OCI-M2 (cell line): ENCODE data around the gene ELOVL6.
"Not testable (repeated sequence)": the region's sequence is repeated elsewhere in the genome, so short reads cannot be mapped to it uniquely, and the experiment has no call there.

Source experiments
- DNase-seq: peaks from one replicate; lab custom pipeline; 2025; ENCODE audit not compliant: unreplicated experiment; lab: John Stamatoyannopoulos, UW

The ELOVL6 gene

DNA sequence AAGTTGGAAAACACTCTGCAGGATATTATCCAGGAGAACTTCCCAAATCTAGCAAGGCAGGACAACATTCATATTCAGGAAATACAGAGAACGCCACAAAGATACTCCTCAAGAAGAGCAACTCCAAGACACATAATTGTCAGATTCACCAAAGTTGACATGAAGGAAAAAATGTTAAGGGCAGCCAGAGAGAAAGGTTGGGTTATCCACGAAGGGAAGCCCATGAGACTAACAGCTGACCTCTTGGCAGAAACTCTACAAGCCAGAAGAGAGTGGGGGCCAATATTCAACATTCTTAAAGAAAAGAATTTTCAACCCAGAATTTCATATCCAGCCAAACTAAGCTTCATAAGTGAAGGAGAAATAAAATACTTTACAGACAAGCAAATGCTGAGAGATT is 120.3 kb downstream of the ELOVL6 start:
- DNase-seq: not testable (repeated sequence)

DNA sequence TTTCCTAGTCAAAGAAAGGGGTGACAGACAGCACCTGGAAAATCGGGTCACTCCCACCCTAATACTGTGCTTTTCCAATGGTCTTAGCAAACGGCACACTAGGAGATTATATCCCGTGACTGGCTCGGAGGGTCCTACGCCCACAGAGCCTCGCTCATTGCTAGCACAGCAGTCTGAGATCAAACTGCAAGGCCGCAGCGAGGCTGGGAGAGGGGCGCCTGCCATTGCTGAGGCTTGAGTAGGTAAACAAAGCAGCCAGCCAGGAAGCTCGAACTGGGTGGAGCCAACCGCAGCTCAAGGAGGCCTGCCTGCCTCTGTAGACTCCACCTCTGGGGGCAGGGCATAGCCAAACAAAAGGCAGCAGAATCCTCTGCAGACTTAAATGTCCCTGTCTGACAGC is 121.6 kb downstream of the ELOVL6 start:
- not testable (repeated sequence) for DNase-seq

- no peak for DNase-seq
Observed at GRCh38 chr4:110075891-110076290, 122.5 kb downstream of the ELOVL6 start.

GRCh38 chr4:110075083-110075738 is 123.2 kb downstream of the ELOVL6 start:
- DNase-seq: no peak

DNA sequence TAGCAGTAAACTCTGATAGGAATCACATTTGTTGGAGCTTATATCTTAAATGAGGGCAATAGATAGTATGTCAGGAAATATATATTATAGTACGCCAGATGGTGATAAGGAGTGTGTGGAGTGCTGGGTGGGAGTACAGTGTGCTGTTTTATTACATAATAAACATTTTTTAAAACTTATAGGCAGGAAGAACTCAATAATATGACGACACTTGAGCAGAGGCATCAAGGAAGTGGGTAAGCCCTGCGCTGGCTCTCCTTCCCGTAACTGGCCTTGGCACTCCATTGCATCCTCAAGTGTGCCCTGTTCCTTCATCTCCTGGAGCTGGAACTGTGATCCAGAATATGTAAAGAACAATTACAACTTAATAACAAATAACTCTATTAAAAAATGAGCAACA is 123.8 kb downstream of the ELOVL6 start:
- DNase-seq: no peak

- no peak for DNase-seq
Observed at GRCh38 chr4:110073053-110073845, 125.2 kb downstream of the ELOVL6 start.

GRCh38 chr4:110071466-110071865 is 126.9 kb downstream of the ELOVL6 start:
- no peak for DNase-seq

DNA sequence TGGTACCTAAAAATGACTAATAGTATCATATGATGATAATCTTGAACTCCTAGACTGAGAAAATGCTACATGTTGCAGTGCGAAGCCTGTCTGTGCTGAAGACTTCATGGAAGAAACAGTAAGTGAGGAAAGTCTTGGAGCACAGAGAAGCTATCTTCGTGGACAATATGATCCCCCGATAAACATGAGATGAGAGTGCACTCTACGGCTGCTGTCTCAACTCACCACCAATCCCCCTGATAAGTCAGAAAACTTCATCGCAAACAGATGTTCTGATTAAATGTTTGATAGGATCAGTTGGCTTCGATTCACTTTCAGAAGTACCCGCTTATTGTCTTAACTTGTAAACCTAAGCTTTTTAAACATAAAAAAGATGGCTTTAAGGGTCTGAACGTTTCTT is 130.2 kb downstream of the ELOVL6 start:
- DNase-seq: no peak

DNA sequence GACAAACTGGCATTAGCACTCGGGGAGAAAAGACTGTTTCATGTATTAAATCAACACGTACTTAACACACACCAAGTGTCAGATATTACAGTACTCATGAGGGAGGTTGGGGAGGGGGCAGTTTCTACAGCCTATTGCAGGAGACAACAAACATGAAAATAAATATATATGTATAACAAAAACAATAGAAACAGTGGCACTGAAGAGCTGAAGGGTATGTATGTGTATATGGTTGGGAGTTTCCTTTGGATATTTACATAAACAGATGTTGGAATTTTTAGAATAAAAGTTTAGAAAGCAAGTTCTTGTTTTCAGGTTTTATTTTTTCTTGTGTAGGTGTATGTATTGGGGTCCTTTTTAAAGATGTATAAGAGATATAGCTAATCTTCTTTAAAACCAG is 133.5 kb downstream of the ELOVL6 start:
- no peak for DNase-seq

GRCh38 chr4:110064295-110064694 is 134.1 kb downstream of the ELOVL6 start:
- no peak for DNase-seq

DNA sequence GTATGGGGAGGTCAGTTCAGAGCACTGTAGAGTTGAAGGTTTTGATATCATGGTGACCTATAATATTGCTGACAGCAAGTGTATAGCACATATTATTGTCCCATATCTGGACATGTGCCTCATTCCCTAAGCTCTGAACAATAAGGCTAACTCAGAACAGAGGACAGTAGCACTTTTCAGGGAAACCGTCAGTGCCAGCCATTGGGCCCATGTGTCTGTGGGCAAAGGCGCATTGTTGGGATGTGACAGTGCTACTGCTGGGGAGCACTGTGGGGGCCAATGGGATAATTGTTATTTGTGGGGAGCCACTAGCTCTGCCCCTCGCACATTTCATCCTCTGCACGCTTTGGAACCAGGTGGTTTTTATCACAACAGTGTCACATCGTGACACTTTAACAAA is 136.2 kb downstream of the ELOVL6 start:
- no peak for DNase-seq

GRCh38 chr4:110061076-110061475 is 137.3 kb downstream of the ELOVL6 start:
- DNase-seq: no peak

- DNase-seq: no peak
Observed at GRCh38 chr4:110059556-110060191, 138.7 kb downstream of the ELOVL6 start.

DNA sequence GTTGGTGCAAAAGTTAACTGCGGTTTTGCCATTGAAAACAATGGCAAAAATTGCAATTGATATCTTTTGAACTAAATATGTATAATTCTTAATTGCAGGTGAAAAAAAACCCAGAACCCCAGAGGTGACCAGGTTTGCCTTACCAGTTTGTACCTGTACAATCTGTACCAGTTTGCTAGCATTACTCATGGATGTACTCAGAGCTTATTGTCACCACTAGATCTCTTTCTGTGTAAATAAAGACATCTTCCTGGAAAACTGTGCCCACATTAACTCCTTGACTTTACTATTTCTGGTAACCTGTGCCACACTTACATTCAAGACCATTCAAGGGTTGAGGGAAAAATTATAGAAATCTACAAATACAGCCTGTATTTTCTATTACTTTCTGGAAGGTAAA is 139.7 kb downstream of the ELOVL6 start:
- no peak for DNase-seq

GRCh38 chr4:110055158-110055768 is 143.2 kb downstream of the ELOVL6 start:
- no peak for DNase-seq

GRCh38 chr4:110049951-110050925 is 148.2 kb downstream of the ELOVL6 start:
- no peak for DNase-seq

DNA sequence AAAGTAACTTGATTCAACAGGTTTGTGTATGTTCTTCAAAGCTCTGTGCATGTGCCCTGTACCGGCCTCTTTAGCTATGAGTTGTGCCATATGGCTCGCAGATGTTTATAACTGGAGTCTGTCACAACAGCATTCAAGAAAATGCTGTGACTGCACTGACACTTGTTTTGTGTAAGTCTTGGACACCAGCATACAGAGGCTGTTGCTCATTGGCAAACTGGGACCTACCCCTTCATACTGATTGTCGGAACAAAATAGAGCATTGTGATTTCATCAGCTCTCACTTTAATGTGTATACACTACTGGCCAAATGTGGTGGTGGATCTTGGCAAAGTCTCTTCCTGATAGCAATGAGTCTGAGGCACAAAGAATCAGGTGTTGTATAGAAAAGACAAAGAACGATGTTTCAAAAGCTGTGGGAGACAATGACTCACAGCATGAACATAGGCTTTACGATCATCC is 151.8 kb downstream of the ELOVL6 start:
- DNase-seq: no peak

- no peak for DNase-seq
Observed at GRCh38 chr4:110042545-110043517, 155.6 kb downstream of the ELOVL6 start.

- no peak for DNase-seq
Observed at GRCh38 chr4:110041735-110042134, 156.7 kb downstream of the ELOVL6 start.
